GM12865 (cell line): ENCODE data around the gene ZYX.
A peak's percentile ranks its signal among the peaks of the same experiment; 100 is the strongest.
"Not testable (repeated sequence)": the region's sequence is repeated elsewhere in the genome, so short reads cannot be mapped to it uniquely, and the experiment has no call there.

Source experiments
- DNase-seq: peaks from one replicate; pipeline ENCODE4 v3.0.0; 2010; ENCODE audit warnings: low read depth
- H3K4me3 ChIP-seq: 2 replicates; pipeline ENCODE4 v1.5.1; 2011; ENCODE audit warnings: mild to moderate bottlenecking, low read depth, low read length, control low read depth
- CTCF ChIP-seq: IDR thresholded peaks from 2 replicates; pipeline ENCODE4 v1.5.1; 2011; ENCODE audit warnings: low read length, control low read depth, low read depth, inconsistent platforms; ENCODE audit not compliant: insufficient read depth; ENCODE audit errors: missing control alignments

Gene ZYX

GRCh38 chr7:143416565-143417149, 35.5 kb downstream of the ZYX start:
- peak; percentile 56 for DNase-seq

GRCh38 chr7:143417734-143418383, 36.7 kb downstream of the ZYX start:
- DNase-seq: no peak

More at GRCh38 chr7:143416565-143417149, 35.5 kb downstream of the ZYX start:
- TF ChIP-seq CTCF: peak; percentile 63
- H3K4me3 ChIP-seq: no peak overlapping the region

GRCh38 chr7:143418681-143419458, 37.7 kb downstream of the ZYX start:
- no peak for DNase-seq
- no peak for TF ChIP-seq CTCF
- no peak overlapping the region for H3K4me3 ChIP-seq

More at GRCh38 chr7:143417734-143418383, 36.7 kb downstream of the ZYX start:
- TF ChIP-seq CTCF: no peak
- no peak overlapping the region for H3K4me3 ChIP-seq

GRCh38 chr7:143419880-143420279, 38.7 kb downstream of the ZYX start:
- no peak for TF ChIP-seq CTCF
- no peak for DNase-seq
- no peak overlapping the region for H3K4me3 ChIP-seq

- not testable (repeated sequence) for H3K4me3 ChIP-seq, DNase-seq
Observed at GRCh38 chr7:143420624-143421023, 39.5 kb downstream of the ZYX start.

GRCh38 chr7:143422033-143422432, 40.9 kb downstream of the ZYX start:
- no peak for DNase-seq
- TF ChIP-seq CTCF: no peak
- H3K4me3 ChIP-seq: no peak overlapping the region

- not testable (repeated sequence) for DNase-seq, H3K4me3 ChIP-seq
Observed at GRCh38 chr7:143424476-143424875, 43.3 kb downstream of the ZYX start.
